ENCODE measurements around the gene AFF4. TPM values are rescaled to one million over a fixed set of nuclear protein-coding genes. Genes with fewer than 3 reads are reported as not detected.
A peak's percentile ranks its signal among the peaks of the same experiment; 100 is the strongest.

The AFF4 gene
- polyA plus RNA-seq, 10 donors = 38.8 to 57.4 (median 45.5) TPM

DNA sequence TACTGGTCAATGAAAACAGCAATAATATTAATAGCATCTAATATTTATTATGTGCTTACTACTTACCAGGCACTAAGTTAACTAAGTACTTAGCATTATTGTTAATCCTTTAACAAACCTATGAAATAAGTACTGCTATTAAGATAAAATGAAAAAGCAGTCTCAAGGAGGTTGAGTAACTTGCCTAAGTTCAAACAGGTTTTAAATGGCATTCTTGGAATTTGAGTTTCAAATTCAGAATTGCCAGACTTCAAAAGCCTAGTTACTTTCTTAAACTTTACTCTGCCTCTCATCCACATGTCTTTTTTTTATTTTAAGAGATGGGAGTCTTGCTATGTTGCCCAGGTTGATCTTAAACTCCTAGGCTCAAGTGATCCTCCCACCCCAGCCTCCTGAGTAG lies 73.9 kb downstream of the AFF4 start:
- no peak for DNase-seq

DNA sequence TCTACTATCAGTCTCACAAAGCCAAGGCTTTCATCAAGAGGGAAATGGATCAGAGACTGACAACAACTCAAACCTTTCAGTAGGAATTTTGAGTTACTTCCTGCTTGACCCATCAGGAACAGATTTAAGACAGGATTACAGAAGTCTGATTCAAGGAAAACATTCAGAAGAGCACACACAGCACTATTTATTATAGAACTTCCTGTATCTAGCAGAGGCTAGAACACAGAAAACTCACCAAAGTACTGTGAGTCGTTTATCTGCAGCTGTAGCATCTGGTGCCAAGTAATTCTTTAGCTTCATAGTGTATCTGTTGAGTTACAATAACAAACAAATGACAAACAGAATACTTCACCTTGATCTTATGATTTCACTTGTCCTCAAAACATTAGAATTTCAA lies 76.2 kb downstream of the AFF4 start:
- no peak for DNase-seq

DNA sequence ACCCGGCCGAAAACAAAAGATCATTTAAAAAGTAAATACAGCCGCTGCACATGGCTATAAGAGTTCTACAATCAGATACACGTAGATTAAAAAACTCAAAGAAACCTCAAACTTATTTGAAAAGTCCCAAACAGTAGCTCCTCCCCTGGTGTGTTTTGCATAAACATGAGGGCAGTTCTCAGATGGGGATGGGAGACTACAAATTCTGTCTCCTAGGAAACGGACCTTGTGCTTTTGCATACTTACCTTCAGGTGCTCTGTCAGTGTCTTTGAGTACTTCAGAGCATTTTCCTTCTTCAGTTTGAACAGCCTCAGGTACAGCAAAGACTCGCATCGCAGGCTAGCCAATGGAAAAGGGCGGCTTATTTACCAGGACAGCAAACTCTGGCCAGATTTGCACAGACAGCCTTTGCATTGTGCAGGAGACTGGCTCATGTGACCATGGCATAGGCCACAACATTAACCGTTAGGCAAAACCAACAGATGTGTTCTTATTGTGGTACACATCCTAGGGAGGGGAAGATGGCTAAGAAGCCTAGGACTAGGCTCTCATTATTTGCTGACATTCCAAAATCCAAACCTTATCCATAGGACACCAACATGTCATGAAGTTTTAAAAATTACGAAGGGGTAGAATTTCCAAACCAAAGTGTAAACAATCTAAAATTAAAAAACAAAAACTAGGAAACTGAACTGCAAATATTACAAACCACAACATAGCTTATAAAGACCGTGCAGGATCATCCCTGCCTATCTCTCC lies 77.2 kb downstream of the AFF4 start:
- DNase-seq = no peak

DNA sequence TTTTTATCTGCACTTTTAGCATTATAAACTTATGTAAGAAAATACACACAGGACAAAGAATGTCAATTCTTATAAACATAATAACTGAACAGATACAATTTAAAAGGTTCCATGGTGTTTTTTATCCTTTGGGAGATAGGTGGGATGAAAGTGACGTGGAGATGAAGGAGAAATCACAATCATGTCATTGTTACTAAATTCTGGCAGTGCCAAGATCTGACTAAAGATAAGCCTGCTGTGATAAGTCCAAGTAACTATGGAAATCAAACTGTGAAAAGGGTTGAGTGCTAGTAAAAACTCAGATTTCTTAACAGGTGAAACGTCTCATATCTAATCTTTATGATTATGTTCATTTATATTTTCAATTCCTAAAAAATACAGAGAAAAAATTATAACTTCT lies 78.9 kb downstream of the AFF4 start:
- no peak for DNase-seq

DNA sequence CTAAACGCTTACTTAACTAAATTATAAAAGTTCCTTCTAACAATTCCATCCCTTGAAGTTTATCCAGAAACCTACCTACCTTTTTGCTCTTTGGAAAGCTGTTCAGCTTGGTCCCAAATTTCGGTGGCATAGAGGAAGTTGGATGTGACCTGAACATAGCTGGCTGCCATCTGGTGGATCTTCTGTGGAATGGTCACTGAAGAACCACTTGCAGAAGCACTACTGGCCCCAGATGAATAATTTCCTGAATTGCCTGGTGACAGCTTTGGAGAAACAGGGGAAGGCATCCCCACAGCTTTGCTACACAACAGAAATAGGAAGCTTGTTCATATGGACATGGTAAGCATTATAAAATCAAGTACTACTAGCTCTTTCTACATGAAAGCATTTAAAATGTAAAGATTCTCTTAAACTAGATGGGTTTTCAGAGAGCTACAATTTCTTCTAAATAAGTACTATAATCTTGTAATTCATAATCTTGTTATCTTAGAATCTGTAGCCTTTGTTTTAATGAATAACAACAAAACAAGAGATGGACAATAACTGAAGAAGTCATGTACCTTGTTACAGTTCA lies 80.1 kb downstream of the AFF4 start:
- peak; percentile 31 to 54 (median 36) for DNase-seq

DNA sequence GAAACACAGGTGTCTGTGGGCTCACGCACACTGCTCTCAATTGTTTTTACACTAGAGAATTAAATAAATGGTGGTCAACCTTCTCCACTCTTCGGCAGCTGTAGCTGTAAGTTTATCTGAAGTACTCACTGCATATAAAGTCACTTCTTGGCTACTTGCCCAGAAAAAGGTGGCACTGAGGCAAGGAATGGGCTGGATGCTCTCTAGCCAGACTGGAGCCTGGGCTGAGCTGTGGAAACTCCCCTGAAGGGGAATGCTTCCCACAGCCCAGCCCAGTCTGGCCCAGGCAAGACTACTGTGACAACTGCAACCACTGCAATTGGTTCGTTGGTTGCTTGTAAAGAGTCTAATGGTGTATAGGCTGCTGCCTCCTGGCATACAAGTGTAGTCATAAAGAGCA lies 85.5 kb downstream of the AFF4 start:
- DNase-seq = peak; percentile 19 to 30 (median 24)

DNA sequence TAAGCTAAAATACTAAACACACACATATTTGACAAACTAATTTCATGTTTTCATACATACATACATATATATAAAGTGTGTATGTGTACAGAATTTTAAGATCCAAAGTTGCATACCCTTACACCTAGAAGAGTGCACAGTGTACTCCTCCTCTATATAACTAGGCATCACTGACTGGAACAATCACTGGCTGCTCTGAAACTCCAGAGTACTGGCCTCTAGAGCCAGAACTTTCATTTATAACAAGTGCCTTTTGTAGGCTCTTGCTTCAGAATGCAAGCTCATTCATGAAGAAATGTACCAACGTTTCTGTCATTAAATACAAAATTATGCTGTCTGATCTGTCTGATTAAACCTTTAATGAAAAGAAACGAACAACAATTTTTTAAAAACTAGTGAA lies 86.0 kb downstream of the AFF4 start:
- DNase-seq = no peak

DNA sequence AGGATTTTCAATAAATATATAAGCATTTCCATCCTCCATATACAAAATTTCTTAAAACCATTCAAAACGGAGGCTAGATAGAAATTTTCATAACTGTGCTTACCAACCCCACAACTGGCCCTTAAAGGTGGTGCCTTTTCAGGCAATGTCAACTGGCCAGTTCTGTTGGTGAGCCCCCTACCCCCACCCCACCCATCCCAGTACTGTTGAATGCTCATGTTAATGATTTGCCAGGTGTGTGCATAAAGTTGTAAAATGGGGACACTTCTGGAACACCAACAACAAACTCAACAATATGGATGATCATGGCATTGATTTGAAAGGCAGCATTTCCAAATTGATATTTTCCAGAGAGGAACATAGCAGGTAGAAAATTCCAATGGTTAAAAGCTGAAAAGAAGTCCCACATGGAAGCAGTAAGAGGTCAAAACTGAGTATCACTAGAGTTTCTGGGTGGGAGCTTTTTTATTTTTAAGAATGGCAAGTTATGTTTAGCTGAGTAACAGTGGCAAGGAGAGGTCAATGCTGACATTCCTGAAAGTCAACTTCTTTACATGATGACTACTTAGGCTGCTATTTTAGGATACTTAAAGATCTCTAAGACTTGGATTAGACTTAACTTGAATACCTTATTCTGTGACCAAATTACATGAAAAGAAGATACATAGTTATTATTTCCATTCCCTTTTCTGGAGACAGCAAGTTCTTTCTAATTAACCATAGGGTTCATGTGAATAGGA lies 87.2 kb downstream of the AFF4 start:
- no peak for DNase-seq

DNA sequence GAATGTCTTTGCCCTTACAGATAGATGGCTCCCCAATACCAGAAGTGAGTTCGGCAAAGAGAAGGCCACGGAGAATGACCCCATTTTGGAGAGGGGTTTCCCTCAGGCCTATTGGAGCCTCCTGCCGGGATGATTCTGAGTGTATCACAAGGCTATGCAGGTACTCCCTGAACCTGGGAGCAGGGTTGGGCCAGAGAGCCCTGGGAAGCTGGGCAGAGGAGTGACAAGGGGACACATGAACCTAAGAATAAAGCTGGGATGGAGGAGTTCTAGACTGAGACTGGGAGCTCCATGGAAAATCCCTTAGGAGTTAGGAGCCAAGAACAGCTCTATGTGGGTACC lies 89.5 kb downstream of the AFF4 start:
- DNase-seq = no peak

DNA sequence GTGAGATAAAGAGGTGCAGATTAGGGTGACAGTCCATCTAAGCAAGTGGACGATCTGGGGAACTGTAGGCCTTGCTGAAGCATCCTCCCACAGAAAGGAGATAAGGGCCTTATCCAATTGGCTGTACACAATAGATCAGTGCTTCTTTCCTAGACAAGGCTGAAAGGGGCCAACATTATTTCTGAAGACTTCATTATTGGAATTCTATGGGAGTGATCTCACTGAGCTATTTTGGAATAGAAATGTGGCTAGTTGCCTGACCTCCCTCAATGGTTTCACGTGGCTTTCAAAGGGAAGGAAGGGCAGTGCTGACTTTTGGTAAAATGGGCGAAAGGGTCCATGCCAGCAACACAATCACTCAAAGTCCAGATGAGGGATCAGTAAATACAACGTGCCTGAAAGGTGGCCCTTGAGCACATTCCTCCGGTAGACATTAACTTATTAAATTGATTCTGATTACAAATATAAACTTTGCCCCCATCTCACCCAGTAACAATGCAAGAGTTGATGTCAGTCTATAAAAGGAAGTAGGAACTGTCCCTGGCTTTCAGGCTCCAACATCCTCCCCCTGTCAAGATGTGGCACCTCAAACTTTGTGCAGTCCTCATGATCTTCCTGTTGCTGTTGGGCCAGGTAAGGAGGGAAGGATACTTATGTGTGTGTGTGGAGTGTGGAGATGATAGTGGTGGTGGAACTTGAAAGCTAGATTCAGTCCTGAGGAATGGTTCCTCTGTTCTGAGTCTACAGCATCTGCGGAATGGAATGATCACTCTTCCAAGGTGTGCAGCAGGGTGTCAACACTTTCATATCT lies 90.1 kb downstream of the AFF4 start, which contains the start of gene LEAP2:
Gene LEAP2, plus strand, starts transcription at position 550 of the 811 bp plus-strand sequence. Its CDS starts 27 bp downstream, at position 577.
- no peak for DNase-seq

DNA sequence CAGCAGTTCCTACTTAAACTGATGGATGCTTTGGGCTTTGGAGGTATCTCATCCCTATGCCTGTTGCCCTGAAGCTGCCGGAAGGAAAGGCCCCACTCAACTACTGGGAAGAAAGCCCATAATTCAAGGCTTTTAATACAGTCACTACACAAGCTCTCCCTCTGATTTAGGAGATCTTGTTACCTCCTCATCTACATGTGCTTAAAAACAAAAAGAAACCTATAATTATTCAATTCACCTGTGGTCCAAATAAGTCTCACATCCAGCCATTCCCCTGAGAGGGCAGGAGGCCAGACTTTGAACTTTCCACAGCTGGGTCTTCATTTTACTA lies 90.7 kb downstream of the AFF4 start:
- DNase-seq = no peak

DNA sequence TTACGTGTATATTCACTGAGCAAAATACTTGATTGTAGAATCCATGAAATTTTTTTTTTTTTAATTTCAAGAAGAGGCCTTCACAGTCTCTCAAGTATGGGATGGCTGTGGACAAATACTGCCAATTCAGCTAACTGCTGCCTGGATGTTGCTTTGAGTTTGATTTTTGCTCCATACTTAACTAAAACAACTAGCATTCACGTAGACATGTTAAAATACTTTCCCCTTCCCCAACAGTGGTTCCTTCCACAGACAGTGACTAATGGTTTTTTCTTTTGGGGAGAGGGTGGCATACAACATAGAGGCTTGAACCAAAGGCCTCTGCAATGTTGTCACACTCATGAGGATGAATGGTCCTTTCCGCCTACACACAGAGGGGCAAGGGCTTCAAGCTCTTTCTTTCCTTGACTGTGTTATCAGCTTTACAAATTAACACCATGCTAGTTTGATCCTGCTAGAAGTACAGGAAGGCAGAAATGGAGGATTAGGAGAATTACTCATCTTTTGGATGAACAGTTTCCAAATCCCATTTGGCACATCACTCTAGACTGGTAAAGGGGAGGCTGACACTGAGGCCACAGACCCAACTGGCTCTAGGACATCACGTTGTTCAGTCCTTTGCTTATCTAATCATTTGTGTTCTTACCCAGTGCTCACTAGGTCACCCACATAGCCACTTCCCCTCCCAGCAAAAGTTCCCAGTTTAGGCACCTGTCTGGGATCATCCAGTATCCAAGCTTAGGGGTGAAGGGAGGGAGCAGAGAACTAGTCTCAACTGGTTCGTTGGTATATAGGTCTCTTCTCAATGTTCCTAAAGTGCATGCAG lies 91.8 kb downstream of the AFF4 start:
- no peak for DNase-seq

DNA sequence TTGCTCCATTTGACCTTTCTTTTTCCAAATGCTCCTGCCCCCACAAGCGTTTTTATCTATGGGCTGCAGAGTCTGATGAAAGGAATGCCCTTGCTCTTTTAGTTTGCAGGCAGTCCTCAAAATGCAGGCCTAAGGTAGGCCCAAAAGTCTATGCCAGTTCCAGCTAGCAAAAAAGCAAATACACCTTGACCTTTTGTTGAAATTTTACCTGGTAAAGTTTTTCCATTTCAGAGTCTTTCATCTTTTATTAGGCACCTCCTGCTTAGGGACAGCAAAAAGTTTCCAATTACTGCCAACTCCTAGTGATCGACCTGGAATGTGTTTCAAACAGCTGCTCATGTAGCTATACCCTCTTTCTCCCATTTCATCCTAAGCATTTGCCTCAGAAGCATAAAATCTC lies 92.6 kb downstream of the AFF4 start:
- no peak for DNase-seq

DNA sequence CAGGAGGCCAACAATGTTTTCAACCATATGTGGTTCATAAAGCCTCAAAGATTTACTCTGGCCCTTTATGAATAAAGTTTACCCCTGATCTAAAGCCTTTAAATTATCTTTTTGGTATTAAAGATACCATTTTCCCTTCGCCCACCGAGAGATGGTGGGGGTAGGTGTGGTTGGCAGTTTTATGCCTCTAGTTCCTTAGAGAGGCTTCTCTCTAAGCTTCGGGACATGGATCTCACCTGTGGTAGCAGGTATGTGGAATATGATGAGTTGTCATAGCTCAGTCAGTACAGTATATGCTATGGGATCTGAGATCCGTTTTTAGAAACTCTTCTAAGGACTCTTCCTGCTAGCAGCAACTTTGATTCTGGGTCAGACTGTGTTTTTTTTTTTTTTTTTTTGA lies 94.7 kb downstream of the AFF4 start:
- DNase-seq = no peak

DNA sequence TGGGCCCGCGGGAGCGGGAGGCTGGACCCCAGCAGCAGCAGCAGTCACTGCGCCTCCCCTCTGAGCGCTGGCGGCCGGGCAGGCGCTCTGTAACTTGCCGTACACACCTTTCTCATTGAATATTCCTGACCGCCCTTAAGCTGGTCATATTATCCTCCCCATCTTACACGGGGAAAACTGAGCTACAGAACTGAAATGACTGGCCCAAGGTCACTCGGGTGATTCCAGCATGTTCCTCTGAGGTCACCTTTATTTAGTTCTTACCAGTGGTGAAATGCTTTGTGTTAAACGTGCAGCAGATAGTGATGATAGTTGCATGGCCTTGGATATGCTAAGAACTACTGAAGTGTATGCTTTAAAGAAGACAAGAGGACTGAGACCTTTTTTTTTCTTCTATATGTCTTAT lies 96.4 kb downstream of the AFF4 start:
- DNase-seq = no peak

DNA sequence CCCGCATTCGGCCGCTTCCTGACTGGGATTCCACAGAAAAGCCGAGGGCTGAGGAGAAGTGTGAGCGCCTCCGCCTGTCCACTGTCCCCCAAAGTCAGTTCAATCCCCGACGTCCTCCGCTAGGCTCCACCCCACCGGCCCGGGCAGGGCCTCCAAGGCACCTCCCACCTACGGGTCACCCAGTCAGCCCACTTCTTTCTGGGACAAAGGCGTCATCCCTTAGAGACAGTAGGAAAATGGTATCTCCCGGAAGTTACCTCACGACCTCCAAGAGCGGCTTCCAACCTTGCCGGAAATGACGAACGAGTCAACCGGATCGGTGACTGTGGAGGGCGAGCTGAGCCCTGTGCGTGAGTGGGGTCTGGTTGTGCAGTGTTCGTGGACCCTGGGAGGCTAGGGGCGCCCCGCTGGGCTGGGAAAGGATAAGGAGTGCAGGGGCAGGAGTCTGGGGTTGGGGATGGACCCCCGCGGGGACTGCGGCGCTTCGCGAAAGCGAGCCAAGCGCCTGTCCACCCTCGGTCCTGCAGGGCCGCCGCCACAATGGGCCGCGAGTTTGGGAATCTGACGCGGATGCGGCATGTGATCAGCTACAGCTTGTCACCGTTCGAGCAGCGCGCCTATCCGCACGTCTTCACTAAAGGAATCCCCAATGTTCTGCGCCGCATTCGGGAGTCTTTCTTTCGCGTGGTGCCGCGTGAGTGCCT lies 96.9 kb downstream of the AFF4 start, which contains the start of the genes GDF9 and UQCRQ:
Gene GDF9, minus strand, starts transcription at position 128 of the 704 bp plus-strand sequence. CDS start 1,936 bp downstream, outside the sequence.
Gene UQCRQ, plus strand, starts transcription at position 301 of the 704 bp plus-strand sequence. Its CDS starts 240 bp downstream, at position 541.
- peak; percentile 99 to 100 (median 99) for DNase-seq

DNA sequence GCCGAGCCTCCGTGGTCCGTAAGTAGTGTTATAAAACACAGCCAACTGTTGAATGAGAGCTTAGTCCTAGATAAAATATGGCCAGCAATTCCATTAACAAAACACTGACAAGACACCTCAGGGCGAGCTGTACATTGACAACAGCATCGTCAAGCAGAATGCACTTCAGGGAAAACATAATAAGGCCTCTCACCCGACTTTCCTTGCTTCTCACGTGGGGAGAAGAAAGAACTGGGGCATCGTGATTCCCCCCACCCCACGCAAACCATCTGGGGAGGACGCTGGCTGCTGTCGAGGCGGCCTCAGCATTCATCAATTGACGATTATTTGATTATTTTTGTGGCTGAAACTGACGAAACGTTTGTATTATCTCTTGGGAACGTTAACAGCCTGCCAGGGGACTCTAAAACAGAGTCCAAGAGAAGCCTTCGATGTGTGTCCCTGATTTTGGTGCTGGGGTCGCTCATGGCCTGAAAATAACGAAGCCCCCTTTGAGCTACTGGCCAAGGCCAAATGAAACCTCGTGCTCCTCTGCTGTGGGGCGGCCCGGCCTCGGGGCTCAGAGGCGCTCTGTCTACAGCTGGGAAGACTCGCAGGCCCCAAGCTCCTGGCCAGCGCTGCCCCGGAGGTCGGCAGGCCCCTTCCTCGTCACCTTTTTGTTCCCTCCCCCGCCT lies 97.6 kb downstream of the AFF4 start:
- no peak for DNase-seq

DNA sequence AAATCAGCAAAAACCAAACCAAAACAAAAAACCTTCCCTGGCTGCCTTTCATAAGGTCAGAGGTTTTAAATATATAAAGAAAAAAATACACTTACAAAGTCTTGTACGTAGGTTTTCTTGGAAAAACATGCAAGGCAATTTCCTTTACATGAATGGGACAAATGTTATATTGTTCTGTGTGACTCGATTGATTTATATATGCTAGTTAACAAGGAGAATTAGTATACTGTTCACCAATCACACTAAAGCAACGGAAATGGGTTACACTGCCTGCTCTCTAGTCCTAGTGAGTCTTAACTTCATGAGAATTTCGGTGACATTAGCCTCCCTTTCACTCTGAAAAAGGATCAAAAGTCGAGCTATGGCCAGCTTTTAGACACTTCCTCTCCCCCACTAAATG lies 102.7 kb downstream of the AFF4 start:
- DNase-seq = no peak

DNA sequence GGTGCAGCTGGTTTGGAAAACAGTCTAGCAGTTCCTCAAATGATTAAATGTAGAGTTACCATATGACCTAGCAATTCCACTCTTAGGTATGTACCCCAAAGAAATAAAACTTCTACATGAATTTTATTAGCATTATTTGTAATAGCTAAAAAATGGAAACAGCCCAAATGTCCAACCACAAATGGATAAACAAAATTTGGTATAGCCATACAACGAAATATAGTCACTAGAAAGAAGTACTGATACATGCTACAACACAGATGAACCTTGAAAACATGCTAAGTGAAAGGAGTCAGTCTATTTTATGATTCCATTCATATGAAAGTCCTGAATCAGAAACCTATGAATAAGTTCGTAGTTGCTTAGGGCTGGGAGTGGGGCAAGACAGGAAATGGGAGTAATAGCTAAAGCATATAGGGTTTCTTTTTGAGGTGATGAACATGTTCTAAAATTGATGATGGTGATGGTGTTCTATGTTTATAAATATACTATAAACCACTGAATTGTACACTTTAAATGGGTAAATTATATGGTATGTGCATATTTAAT lies 103.5 kb downstream of the AFF4 start:
- DNase-seq = no peak

DNA sequence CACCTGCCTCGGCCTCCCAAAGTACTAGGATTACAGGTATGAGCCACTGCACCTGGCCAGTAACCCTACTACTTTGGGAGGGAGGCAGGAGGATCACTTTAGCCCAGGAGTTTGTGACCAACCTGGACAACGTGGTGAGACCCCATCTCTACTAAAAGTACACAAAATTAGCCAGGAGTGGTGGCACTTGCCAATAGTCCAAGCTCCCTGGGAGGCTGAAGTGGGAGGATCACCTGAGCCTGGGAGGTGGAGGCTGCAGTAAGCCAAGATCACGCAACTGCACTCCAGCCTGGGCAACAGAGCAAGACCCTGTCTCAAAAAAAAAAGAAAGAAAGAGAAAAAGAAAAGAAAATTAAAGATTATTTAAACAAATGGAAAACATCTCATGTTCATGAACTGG lies 107.4 kb downstream of the AFF4 start:
- no peak for DNase-seq
